Measurements from ENCODE around the gene LRRC14B.

Gene LRRC14B

DNA sequence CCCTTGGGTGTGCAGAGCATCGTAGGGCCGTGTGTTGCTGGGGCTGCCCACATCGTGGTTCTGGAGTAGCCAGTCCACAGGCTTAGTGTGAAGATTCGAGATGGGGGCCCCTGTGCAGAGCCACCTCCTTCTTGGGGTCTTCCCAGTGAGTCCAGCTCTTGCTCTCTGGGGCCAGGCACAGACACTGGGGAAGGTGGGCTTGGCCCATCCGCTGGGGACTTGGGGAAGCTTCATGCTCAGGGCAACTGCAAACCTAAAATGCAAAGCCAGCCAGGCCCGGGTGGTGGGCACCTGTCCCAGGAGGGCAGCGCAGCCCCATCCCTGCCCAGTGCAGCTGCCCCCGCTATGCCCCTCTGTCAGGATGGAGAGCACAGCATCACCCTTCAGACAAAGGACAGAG lies 46.4 kb upstream of the LRRC14B start:
- no peak overlapping the region for H3K27ac ChIP-seq
- H3K36me3 ChIP-seq (ENCODE audit: control insufficient read depth, insufficient read depth, low read length): no peaks in the 10 kb centered on the region
- no peak overlapping the region for H2AFZ ChIP-seq
- no peaks in the 10 kb centered on the region for H3K79me2 ChIP-seq
- no peaks in the 10 kb centered on the region for H3K27me3 ChIP-seq (ENCODE audit: control insufficient read depth, insufficient read depth, low read length)
- H3K4me3 ChIP-seq (ENCODE audit: low read depth, low read length): no peak overlapping the region
- TF ChIP-seq, protein P1, sequence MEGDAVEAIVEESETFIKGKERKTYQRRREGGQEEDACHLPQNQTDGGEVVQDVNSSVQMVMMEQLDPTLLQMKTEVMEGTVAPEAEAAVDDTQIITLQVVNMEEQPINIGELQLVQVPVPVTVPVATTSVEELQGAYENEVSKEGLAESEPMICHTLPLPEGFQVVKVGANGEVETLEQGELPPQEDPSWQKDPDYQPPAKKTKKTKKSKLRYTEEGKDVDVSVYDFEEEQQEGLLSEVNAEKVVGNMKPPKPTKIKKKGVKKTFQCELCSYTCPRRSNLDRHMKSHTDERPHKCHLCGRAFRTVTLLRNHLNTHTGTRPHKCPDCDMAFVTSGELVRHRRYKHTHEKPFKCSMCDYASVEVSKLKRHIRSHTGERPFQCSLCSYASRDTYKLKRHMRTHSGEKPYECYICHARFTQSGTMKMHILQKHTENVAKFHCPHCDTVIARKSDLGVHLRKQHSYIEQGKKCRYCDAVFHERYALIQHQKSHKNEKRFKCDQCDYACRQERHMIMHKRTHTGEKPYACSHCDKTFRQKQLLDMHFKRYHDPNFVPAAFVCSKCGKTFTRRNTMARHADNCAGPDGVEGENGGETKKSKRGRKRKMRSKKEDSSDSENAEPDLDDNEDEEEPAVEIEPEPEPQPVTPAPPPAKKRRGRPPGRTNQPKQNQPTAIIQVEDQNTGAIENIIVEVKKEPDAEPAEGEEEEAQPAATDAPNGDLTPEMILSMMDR (IDR thresholded peaks at IDR 0.05): no peak
- no peak overlapping the region for H3K4me2 ChIP-seq (ENCODE audit: low read length)
- H3K9me3 ChIP-seq (ENCODE audit: control insufficient read depth, low read length): peaks cover 7% of the 10 kb centered on the region
- H3K9ac ChIP-seq: no peak overlapping the region
- H3K4me1 ChIP-seq: no peaks in the 10 kb centered on the region

DNA sequence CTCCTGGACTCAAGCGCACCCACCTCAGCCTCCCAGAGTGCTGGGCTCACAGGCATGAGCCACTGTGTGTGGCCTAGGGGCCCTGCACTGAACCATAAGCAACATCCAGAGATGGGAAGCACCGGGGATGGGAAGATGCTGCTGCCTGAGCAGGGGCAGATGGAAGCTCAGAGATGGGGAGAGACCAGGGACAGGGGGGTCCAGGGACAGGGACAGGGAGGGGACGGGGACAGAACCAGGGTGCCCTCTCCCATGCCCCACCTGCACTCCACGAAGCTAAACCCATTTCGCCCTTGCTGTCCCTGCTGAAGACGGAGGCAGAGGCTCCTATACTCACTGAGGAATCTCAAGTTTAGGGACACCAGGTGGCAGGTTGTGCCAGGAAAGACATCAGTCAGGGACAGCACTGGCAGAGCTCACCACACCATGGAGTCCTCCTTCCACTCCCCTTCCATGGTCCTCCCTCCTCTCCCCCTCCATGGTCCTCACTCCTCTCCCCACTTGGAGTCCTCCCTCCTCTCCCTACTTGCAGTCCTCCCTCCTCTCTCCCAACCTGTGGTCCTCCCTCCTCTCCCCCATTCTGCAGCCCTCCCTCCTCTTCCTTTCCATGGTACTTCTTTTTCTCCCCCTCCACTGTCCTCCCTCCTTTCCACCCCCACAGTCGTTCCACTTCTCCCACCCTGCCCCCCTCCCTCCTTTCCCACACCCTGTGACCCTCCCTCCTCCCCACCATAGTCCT lies 45.5 kb upstream of the LRRC14B start:
- TF ChIP-seq, protein P1 (IDR thresholded peaks at IDR 0.05): no peak
- Histone ChIP-seq H3K4me1 (no peaks in the 10 kb centered on the region), H3K27me3 (ENCODE audit: control insufficient read depth, insufficient read depth, low read length) (no peaks in the 10 kb centered on the region), H3K9ac (no peak overlapping the region), H3K79me2 (no peaks in the 10 kb centered on the region), H3K27ac (no peak overlapping the region), H3K36me3 (ENCODE audit: control insufficient read depth, insufficient read depth, low read length) (no peaks in the 10 kb centered on the region), H3K9me3 (ENCODE audit: control insufficient read depth, low read length) (peaks cover 7% of the 10 kb centered on the region), H2AFZ (no peak overlapping the region), H3K4me2 (ENCODE audit: low read length) (no peak overlapping the region), H3K4me3 (ENCODE audit: low read depth, low read length) (no peak overlapping the region)

DNA sequence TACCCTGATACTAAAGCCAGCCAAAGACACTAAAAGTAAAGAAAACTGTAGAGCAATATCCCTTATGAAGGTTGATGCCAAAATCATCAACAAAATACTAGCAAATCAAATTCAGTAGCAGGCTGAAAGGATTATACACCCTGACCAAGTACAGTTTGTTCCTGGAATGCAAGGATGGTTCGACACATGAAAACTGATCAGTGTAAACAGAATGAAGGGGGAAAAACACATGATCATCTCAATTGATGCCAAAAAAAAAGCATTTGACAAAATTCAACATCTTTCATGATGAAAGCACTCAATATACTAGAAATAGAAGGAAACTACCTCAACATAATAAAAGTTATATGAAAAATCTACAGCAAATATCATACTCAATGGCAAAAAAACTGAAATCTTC lies 43.5 kb upstream of the LRRC14B start:
- Histone ChIP-seq H3K27ac (no peak overlapping the region), H3K9ac (no peak overlapping the region), H3K4me3 (ENCODE audit: low read depth, low read length) (no peak overlapping the region), H3K79me2 (no peaks in the 10 kb centered on the region), H3K9me3 (ENCODE audit: control insufficient read depth, low read length) (peaks cover 7% of the 10 kb centered on the region), H2AFZ (no peak overlapping the region), H3K27me3 (ENCODE audit: control insufficient read depth, insufficient read depth, low read length) (no peaks in the 10 kb centered on the region), H3K4me1 (no peaks in the 10 kb centered on the region), H3K4me2 (ENCODE audit: low read length) (no peak overlapping the region), H3K36me3 (ENCODE audit: control insufficient read depth, insufficient read depth, low read length) (no peaks in the 10 kb centered on the region)
- TF ChIP-seq, protein P1 (IDR thresholded peaks at IDR 0.05): no peak

DNA sequence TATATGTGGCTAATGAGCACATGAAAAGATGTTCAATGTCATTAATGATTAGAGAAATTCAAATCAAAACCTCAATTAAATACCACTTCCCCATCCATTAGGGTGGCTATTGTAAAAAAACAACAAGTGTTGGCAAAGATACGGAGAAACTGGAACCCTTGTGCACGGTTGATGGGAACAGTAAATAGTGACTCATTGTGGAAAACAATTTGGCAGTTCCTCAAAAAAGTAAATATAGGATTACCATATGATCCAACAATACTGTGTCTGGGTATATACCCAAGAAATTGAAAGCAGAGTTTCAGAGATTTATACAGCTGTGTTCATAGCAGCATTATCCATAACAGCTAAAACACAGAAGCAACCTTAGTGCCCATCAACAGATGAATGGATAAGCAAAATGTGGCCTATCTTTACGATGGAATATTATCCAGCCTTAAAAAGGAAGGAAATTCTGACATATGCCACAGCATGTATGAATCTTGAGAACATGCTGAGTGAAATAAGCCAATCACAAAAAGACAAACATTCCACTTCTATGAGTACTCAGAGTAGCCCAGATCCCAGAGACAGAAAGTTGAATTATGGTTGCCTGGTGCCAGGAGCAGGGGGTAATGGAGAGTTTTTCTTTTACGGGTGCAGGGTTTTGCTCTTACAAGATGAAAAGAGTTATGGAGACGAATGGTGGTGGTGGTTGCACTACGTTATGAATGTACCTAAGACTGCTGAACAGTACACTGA lies 41.4 kb upstream of the LRRC14B start:
- no peak overlapping the region for H2AFZ ChIP-seq
- TF ChIP-seq, protein P1 (IDR thresholded peaks at IDR 0.05): no peak
- no peaks in the 10 kb centered on the region for H3K27me3 ChIP-seq (ENCODE audit: control insufficient read depth, insufficient read depth, low read length)
- H3K4me1 ChIP-seq: no peaks in the 10 kb centered on the region
- H3K4me2 ChIP-seq (ENCODE audit: low read length): no peak overlapping the region
- no peaks in the 10 kb centered on the region for H3K36me3 ChIP-seq (ENCODE audit: control insufficient read depth, insufficient read depth, low read length)
- H3K27ac ChIP-seq: no peak overlapping the region
- H3K9me3 ChIP-seq (ENCODE audit: control insufficient read depth, low read length): peaks cover 7% of the 10 kb centered on the region
- no peak overlapping the region for H3K4me3 ChIP-seq (ENCODE audit: low read depth, low read length)
- H3K79me2 ChIP-seq: no peaks in the 10 kb centered on the region
- H3K9ac ChIP-seq: no peak overlapping the region

All from parathyroid adenoma (tissue), 2 donors.